Umbilical cord (tissue), 2 donors: Measurements from ENCODE around the gene ADAMTS8. TPM values are rescaled to one million over a fixed set of nuclear protein-coding genes. Genes with fewer than 3 reads are reported as not detected.

Source experiments
- DNase-seq: peaks from one replicate; pipeline ENCODE4 v3.0.0-alpha.2; 2015; ENCODE audit warnings: low spot score
- total RNA-seq: library from RNA; depleted of rRNA; stranded (reverse); fragments of >200 nt; gene quantifications from one replicate; pipeline ENCODE4 v1.2.3, GENCODE V29; 2014; ENCODE audit warnings: low replicate concordance; ENCODE audit not compliant: insufficient read depth

The ADAMTS8 gene, protein sequence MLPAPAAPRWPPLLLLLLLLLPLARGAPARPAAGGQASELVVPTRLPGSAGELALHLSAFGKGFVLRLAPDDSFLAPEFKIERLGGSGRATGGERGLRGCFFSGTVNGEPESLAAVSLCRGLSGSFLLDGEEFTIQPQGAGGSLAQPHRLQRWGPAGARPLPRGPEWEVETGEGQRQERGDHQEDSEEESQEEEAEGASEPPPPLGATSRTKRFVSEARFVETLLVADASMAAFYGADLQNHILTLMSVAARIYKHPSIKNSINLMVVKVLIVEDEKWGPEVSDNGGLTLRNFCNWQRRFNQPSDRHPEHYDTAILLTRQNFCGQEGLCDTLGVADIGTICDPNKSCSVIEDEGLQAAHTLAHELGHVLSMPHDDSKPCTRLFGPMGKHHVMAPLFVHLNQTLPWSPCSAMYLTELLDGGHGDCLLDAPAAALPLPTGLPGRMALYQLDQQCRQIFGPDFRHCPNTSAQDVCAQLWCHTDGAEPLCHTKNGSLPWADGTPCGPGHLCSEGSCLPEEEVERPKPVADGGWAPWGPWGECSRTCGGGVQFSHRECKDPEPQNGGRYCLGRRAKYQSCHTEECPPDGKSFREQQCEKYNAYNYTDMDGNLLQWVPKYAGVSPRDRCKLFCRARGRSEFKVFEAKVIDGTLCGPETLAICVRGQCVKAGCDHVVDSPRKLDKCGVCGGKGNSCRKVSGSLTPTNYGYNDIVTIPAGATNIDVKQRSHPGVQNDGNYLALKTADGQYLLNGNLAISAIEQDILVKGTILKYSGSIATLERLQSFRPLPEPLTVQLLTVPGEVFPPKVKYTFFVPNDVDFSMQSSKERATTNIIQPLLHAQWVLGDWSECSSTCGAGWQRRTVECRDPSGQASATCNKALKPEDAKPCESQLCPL
- total RNA-seq = 9.9 TPM

- DNase-seq = no peak
These were observed at the start of gene ADAMTS8 for GRCh38 chr11:130428316-130429119. Gene ADAMTS8, minus strand, starts transcription at chr11:130428609. Its CDS starts 323 bp downstream, at chr11:130428286.

- DNase-seq = peak; percentile 20
These were observed 49.3 kb upstream of the ADAMTS8 start for GRCh38 chr11:130477586-130478203.

DNA sequence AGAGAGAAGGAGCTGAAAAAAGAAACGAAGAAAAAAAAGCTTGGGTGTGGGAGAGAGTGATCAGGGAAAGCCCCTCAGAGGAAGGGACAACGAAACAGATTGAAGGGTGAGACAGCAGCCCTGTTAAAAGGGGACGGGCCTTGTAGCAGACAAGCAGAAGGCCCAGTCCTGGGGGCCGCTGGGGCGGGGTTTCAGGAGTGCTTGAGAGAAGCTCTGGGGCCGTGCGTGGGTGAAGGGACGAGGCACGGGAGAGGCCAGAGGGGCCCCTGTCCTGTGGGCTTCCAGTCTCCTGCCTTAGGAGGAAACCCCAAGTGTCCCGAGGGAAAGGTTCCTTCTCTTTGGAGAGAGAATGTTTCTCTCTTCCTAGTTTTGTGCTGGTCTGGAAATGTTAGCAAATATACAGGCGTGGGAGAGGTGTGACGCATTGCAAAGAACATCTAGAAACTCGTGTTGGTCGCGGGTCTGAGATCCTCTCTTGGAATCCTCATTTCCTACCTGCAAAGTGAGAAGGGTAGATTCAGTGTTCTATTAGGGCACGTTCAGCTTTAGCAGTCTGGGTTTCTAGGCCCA is 48.6 kb upstream of the ADAMTS8 start:
- no peak for DNase-seq

GRCh38 chr11:130476200-130476921 is 48.0 kb upstream of the ADAMTS8 start:
- no peak for DNase-seq

DNA sequence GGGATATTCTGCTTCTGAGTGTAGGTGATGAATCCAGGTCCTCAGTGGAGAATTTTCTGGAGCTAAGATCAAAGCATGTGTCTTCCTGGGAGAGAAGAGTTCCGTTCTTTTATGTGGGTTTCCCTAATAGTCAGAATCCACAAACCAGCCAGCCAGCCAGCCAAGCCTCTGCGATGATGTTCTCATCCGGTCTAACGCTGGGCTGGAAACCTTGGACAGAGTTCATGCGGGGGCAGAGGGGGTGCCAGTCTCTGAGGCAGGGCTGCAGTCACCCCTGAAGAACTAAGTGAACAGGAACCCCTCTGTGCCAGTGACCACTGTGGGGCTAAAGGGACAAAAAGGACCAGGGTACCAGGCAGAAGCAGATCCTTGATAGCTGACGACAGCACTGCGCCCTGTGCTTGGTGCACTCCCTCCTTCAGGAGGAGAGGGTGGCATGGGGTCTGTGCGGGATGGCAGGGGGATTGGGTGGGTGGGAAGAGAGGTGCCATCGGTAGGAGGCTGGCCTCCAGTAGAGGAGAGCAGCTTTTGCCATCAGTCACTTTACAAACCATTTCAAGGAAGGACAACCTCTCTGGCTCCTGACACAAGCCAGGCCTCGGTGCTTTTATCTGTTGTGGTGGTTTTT is 47.1 kb upstream of the ADAMTS8 start:
- DNase-seq = no peak

GRCh38 chr11:130474637-130475400 is 46.4 kb upstream of the ADAMTS8 start:
- no peak for DNase-seq

GRCh38 chr11:130473795-130474377 is 45.5 kb upstream of the ADAMTS8 start:
- no peak for DNase-seq

DNA sequence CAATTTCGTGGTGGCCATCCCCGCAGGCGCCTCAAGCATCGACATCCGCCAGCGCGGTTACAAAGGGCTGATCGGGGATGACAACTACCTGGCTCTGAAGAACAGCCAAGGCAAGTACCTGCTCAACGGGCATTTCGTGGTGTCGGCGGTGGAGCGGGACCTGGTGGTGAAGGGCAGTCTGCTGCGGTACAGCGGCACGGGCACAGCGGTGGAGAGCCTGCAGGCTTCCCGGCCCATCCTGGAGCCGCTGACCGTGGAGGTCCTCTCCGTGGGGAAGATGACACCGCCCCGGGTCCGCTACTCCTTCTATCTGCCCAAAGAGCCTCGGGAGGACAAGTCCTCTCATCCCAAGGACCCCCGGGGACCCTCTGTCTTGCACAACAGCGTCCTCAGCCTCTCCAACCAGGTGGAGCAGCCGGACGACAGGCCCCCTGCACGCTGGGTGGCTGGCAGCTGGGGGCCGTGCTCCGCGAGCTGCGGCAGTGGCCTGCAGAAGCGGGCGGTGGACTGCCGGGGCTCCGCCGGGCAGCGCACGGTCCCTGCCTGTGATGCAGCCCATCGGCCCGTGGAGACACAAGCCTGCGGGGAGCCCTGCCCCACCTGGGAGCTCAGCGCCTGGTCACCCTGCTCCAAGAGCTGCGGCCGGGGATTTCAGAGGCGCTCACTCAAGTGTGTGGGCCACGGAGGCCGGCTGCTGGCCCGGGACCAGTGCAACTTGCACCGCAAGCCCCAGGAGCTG is 44.8 kb upstream of the ADAMTS8 start:
- no peak for DNase-seq

DNA sequence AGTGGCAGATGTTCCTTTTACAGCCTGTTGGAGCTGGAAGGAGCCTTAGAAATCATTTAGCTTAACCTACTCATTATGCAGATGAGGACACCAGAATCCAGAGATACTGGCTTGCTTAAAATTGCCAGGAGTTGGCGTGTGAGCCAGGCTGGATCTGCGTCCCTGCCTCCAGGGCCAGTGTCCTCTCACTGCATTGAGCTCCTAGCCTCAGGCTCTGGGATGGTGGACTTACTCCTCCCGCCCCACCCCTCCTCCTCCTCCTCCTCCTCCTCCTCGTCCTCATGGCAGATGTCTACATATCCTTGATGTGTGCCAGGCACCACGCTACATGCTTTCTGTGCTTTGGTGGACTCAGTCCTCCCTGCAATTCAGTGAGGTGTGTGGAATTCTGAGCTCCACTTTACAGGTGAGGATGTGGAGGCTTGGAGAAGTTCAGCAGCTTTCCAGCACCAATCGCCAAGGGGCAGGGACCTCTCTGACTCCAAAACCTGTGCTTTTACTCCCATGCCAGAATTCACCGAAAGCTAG is 44.1 kb upstream of the ADAMTS8 start:
- DNase-seq = no peak

DNA sequence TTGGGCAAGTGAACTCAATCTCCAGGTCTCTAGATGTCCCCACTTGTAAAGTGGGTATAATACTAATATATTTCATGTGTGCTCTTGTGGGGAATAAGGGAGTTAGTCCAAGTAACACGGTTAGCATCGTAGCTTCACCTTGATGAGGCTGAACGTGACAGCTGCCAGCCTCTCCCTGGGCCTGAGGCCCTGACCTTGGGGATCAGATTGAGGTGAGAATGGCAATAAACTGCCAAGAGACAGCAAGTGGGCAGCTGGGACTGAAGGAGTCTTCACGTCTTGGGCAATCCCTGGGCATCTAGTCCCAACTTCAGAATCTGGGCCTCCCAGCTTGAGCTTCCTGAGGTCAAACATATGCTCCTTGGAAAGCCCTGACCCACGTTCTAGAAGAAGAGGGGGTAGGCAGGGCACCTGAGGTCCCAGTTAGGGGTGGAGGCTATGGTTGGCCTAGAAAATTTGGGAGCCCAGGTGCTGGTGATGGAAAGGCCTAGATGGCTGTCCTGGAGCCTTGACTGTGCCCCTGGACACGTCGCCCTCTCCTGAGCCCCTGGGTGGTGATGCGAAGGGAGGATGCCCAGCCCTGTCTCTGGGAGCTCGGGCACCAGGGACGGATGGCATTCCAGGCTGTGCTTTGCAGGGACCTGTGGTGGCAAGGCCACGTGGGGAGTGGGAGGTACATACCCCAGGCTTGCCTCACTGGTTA is 43.5 kb upstream of the ADAMTS8 start:
- DNase-seq = no peak

DNA sequence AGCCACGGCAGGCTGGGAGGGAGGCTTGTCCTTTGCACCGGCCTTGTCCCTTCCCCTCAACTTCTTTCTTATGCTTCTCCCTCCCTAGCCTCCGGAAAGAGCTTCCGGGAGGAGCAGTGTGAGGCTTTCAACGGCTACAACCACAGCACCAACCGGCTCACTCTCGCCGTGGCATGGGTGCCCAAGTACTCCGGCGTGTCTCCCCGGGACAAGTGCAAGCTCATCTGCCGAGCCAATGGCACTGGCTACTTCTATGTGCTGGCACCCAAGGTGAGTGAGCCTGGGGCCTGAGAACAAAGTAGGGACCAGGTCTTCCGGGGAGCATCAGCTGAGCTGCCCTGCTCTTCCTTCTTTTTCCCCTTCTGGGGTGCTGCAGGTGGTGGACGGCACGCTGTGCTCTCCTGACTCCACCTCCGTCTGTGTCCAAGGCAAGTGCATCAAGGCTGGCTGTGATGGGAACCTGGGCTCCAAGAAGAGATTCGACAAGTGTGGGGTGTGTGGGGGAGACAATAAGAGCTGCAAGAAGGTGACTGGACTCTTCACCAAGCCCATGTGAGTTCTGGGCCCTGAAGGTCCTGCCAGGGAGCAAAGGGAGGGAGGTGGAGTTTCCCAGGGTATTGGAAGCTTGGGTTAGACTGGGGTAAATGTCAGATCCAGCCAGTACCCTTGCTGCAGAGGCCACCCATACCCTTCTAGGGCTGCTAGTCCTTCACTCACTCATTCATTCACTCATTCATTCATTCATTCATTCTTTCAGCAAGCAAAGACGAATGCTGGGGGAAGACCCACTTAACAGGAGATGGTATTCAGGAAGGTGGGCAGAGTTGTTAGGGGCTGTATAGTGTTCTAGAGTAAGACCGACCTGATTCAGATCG is 42.7 kb upstream of the ADAMTS8 start:
- DNase-seq = no peak

DNA sequence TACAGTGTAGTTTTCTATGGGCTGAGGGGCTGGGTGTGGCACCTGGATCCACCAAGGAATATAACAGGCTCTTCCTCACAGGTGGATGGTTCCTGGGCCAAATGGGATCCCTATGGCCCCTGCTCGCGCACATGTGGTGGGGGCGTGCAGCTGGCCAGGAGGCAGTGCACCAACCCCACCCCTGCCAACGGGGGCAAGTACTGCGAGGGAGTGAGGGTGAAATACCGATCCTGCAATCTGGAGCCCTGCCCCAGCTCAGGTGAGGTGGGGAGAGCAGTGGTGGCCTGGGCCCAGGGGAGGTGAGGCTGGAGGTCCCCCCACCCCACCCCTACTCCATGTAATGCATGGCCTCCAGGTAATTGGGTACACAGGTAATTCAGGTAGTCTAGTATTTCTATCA is 40.8 kb upstream of the ADAMTS8 start:
- DNase-seq = no peak

DNA sequence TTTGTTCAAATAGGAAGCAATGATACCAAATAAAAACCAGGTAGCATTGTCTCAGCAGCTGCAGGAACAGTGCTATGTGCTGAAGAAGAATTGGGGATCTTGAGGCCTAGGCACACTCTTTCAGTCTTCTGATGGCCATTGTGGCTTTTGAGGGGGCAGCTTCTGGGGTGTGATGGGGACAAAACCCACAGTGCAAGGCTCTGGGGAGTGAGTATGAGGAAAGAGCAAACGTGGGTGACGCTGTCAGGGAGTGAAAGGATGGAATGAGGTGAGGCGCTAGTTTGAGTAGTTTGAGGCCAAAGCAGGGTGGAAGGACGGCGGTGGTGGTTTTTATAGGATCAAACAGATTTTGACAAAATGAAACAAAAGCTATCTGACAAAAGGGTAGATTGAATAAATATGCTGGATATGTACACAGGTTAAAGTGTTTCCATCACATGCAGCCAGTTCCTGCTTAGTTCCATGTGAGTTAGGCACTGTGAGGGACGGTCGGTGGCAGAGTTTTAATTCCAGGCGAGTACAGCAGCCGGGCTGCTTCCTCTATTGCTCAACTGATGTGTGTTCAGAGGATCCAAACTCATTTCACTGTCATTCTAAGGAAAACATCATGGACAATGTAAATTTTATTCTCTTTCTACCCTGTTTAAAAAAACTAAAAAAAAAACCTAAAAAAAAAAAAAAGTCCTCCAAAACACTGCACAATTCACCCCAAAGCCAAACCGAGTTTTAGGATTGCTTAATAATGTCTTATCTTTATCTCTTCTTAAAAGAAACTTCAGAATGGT is 38.9 kb upstream of the ADAMTS8 start:
- DNase-seq = no peak

DNA sequence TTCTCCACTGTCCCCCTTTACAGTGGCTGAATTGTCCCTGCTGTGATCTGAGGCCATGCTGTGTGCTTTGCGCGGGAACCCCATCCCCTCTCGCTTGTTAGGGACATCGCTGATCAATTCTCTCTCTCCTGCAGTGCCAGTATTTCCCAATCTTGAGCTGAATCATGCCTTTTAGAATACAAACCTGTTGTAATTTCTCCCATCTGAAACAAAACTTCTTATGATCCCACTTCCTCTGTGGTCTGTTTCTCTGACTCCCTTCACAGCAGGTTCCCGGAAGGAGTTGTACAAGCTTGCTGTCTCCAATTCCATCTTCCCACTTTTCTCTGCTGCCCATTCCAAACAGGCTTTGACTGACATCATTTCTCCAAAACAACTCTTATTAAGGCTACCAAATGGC is 36.9 kb upstream of the ADAMTS8 start:
- DNase-seq = no peak

GRCh38 chr11:130464291-130464812 is 35.9 kb upstream of the ADAMTS8 start:
- no peak for DNase-seq
